KMS-11 (cell line): ENCODE results near the gene DTX3L.

Source experiments
- H2AFZ ChIP-seq: fragments of 200-600 bp; sonication (generic); 2 replicates; pipeline ENCODE4 v1.6.1; 2016; ENCODE audit warnings: antibody characterized with exemption, mixed run types, low read depth
- H3K27ac ChIP-seq: fragments of 200-600 bp; sonication (generic); 2 replicates; pipeline ENCODE4 v1.6.1; 2016; ENCODE audit warnings: mild to moderate bottlenecking, mixed run types
- H3K27me3 ChIP-seq: fragments of 200-600 bp; sonication (generic); 2 replicates; pipeline ENCODE4 v1.6.1; 2017; ENCODE audit warnings: mild to moderate bottlenecking, low read depth, mixed run types, moderate library complexity; ENCODE audit not compliant: insufficient read depth
- H3K36me3 ChIP-seq: fragments of 200-600 bp; sonication (generic); 2 replicates; pipeline ENCODE4 v1.6.1; 2017; ENCODE audit warnings: mild to moderate bottlenecking, mixed run types; ENCODE audit not compliant: insufficient read depth
- H3K4me1 ChIP-seq: fragments of 200-600 bp; sonication (generic); 2 replicates; pipeline ENCODE4 v1.6.1; 2016; ENCODE audit warnings: mild to moderate bottlenecking, low read depth, mixed run types; ENCODE audit not compliant: poor library complexity, severe bottlenecking
- H3K4me2 ChIP-seq: fragments of 200-600 bp; sonication (generic); 2 replicates; pipeline ENCODE4 v1.7.0; 2016; ENCODE audit warnings: mild to moderate bottlenecking, mixed run types
- H3K4me3 ChIP-seq: fragments of 200-600 bp; sonication (generic); IDR thresholded peaks from 2 replicates; pipeline ENCODE4 v1.6.1; 2017; ENCODE audit warnings: low read depth, low read length, mixed read lengths; ENCODE audit not compliant: insufficient read depth
- H3K79me2 ChIP-seq: fragments of 200-600 bp; sonication (generic); 2 replicates; pipeline ENCODE4 v1.6.1; 2016; ENCODE audit warnings: low read depth, mixed run types; ENCODE audit not compliant: insufficient read depth
- H3K9ac ChIP-seq: fragments of 200-600 bp; sonication (generic); 2 replicates; pipeline ENCODE4 v1.6.1; 2016; ENCODE audit warnings: mild to moderate bottlenecking, mixed run types
- H4K20me1 ChIP-seq: fragments of 200-600 bp; sonication (generic); 2 replicates; pipeline ENCODE4 v1.6.1; 2016; ENCODE audit warnings: mild to moderate bottlenecking, mixed run types; ENCODE audit not compliant: insufficient read depth
- CTCF ChIP-seq: fragments of 200-600 bp; sonication (generic); conservative IDR thresholded peaks from 2 replicates; pipeline ENCODE4 v1.6.1; 2017; ENCODE audit warnings: low read depth, mild to moderate bottlenecking, antibody characterized with exemption, low read length, moderate library complexity, mixed read lengths

DTX3L gene

GRCh38 chr3:122609798-122610559 lies 45.8 kb downstream of the DTX3L start:
- H3K4me3 ChIP-seq = no peak overlapping the region
- H2AFZ ChIP-seq = no peak overlapping the region; the same call in 1 of the 2 replicates
- 0 out of 2 replicates have a peak overlapping the region, but pooled peaks have one; percentile 17 for H3K4me2 ChIP-seq
- no peak overlapping the region for H3K27ac ChIP-seq
- H3K36me3 ChIP-seq = no peaks in the 10 kb centered on the region
- H4K20me1 ChIP-seq = no peaks in the 10 kb centered on the region
- H3K9ac ChIP-seq = no peak overlapping the region
- H3K79me2 ChIP-seq = no peaks in the 10 kb centered on the region
- peaks cover 11% of the 10 kb centered on the region for H3K4me1 ChIP-seq
- H3K27me3 ChIP-seq = no peaks in the 10 kb centered on the region
- no peak for TF ChIP-seq CTCF

- no peaks in the 10 kb centered on the region for H3K36me3 ChIP-seq
- no peaks in the 10 kb centered on the region for H4K20me1 ChIP-seq
- no peaks in the 10 kb centered on the region for H3K79me2 ChIP-seq
- no peak overlapping the region for H2AFZ ChIP-seq
- H3K27ac ChIP-seq = no peak overlapping the region
- H3K9ac ChIP-seq = no peak overlapping the region
- no peaks in the 10 kb centered on the region for H3K27me3 ChIP-seq
- TF ChIP-seq CTCF = no peak
- no peak overlapping the region for H3K4me3 ChIP-seq
- no peak overlapping the region for H3K4me2 ChIP-seq
- peaks cover 11% of the 10 kb centered on the region for H3K4me1 ChIP-seq
These were observed 48.6 kb downstream of the DTX3L start for GRCh38 chr3:122612696-122613095.

GRCh38 chr3:122615303-122615702 lies 51.2 kb downstream of the DTX3L start:
- Histone ChIP-seq H3K4me1 (peaks cover 2% of the 10 kb centered on the region), H3K9ac (no peak overlapping the region), H3K27ac (no peak overlapping the region), H3K4me3 (no peak overlapping the region), H3K79me2 (no peaks in the 10 kb centered on the region), H3K27me3 (no peaks in the 10 kb centered on the region), H3K4me2 (no peak overlapping the region), H2AFZ (no peak overlapping the region), H3K36me3 (no peaks in the 10 kb centered on the region), H4K20me1 (no peaks in the 10 kb centered on the region)
- no peak for TF ChIP-seq CTCF

GRCh38 chr3:122618614-122619013 lies 54.5 kb downstream of the DTX3L start:
- Histone ChIP-seq H3K4me2 (no peak overlapping the region), H3K27me3 (no peaks in the 10 kb centered on the region), H2AFZ (no peak overlapping the region), H3K79me2 (no peaks in the 10 kb centered on the region), H3K27ac (no peak overlapping the region), H3K36me3 (no peaks in the 10 kb centered on the region), H4K20me1 (no peaks in the 10 kb centered on the region), H3K9ac (no peak overlapping the region), H3K4me1 (no peaks in the 10 kb centered on the region), H3K4me3 (no peak overlapping the region)
- TF ChIP-seq CTCF = no peak
